CD4-positive, alpha-beta T cell treated with Interleukin-21 for 1 hour (primary cell): ENCODE data around the gene GJE1.
"Not testable (repeated sequence)": the region's sequence is repeated elsewhere in the genome, so short reads cannot be mapped to it uniquely, and the experiment has no call there.

Experiments used
- DNase-seq: peaks from one replicate; pipeline ENCODE4 v3.0.0-alpha.2; 2020

The GJE1 gene, protein sequence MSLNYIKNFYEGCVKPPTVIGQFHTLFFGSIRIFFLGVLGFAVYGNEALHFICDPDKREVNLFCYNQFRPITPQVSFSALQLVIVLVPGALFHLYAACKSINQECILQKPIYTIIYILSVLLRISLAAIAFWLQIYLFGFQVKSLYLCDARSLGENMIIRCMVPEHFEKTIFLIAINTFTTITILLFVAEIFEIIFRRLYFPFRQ

DNA sequence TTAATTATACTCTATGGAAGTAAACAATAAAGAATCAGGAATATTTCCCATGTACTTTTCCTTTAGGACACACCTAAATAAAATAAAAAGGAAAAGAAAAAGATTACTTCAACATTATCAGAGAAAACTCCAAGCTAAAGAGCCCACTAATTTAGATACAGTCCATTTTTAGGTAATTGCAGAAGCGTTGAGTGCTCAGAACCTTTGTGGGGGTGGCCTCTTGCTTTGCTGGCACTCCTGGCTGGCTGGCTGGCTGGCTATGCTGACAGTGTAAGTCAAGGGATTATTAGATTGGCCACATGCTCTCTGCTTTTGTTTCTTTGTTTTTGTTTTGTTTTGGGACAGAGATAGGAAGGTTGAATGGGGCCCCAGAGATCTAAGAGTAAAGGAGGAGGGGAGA is at the start of gene GJE1:
Gene GJE1, plus strand, starts transcription at position 301 of the 400 bp plus-strand sequence. CDS start 234 bp downstream, outside the sequence.
- DNase-seq = no peak

DNA sequence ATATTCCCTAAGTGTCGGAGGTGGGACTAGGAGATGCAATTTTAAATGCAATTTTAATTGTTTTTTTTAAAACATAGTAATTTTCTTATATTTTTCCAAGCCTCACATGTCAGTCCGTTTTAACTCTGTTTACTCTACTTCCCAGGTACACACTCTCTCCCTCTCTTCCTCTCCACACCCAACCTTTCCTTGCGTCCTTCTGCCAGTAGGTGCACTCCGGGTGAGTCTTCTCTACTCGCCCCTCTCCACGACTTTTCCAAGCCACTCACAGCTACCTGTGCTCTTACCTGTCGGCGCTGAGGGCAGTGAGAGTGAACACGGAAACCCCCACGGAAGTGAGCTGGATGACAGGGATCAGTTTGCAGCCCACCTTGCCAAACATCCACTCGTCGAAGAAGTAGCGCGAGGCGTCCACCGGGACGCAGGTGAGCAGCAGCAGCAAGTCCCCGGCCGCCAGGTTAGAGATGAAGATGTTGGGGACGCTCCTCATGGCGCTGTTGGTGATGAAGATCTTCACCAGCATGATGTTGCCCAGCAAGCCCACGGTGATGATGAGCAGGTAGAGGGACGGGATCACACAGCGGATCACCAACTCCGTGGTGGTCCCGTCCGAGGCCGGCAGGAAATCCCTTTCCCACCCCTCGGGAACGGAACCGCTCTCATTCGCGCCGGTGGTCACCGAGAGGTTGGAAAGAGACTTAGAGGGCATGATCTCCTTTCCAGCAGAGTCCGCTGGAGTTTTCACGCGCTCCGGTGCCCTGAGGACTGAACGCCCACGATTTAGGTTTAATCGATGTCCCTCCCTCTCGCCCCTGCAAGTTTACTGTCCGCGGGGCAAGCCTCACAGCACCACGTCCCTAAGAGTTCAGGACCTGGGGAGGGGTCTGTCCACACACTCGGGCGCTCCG is 44.5 kb upstream of the GJE1 start:
- no peak for DNase-seq

DNA sequence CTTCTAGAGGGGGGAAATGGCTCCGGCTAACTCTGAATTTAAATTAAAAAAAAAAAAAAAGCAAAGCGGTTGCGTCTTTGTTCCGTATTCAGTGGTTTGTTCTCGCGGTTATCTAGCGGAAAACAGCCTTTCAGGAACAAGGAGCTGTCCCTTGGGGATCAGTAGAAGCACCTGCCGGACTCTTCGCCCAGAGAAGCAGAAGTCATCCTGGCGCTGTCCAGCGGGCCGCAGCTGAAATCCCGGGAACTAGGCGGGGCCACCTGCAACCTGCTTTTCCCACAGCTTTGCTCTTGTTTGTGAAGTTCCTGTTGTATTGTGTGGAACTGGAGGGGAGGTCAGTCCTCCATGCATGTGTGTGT is 43.9 kb upstream of the GJE1 start:
- no peak for DNase-seq

DNA sequence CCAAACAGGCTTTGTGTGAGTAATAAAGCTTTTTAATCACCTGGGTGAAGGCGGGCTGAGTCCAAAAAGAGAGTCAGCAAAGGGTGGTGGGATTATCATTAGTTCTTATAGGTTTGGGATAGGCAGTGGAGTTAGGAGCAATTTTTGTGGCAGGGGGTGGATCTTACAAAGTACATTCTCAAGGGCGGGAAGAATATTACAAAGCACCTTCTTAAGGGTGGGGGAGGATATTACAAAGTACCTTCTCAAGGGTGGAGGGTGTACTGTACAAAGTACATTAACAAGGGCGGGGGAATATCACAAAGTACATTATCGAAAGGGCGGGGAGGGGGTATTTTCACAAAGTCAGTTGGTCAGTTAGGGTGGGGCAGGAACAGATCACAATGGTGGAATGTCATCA is 27.9 kb upstream of the GJE1 start:
- DNase-seq = not testable (repeated sequence)

DNA sequence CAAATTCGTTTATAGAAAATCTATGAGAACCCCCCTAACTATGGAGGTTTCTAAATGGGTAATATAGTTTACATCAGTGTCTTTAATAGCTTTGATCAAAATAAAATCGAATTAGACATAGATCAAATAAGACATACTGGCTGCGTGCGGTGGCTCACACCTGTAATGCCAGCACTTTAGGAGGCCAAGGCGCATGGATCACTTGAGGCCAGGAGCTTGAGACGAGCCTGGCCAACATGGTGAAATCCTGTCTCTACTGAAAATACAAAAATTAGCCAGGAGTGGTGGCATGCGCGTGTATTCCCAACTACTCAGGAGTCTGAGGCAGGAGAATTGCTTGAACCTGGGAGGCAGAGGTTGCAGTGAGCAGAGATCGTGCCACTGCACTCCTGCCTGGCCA is 21.9 kb upstream of the GJE1 start:
- not testable (repeated sequence) for DNase-seq

DNA sequence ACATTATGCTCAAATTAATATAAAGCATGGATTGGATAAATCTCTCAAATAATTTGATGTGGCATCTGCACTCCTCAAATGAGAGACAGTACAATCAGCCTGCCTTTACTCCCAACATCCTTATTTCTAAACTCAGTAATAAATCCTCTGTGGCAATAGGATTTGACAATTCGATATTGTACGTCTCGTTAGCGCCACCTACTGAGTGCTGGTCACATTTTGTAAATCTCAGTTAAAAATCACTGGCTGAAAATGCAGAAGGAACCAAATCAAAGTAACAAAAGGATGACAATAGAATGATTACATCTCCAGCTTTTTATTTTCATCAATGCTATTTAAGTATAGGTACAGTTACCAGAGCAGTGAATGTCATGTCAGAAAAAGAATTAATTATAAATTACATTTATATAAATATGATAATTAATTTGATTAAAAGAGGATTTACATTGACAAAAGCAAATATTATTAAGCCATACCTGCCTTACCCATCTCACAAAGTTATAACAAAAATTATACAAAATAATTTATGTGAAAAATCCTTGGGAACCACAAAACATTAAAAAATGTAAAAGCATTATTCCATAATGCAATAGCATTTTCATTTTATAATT is 20.2 kb upstream of the GJE1 start:
- peak; percentile 69 for DNase-seq

DNA sequence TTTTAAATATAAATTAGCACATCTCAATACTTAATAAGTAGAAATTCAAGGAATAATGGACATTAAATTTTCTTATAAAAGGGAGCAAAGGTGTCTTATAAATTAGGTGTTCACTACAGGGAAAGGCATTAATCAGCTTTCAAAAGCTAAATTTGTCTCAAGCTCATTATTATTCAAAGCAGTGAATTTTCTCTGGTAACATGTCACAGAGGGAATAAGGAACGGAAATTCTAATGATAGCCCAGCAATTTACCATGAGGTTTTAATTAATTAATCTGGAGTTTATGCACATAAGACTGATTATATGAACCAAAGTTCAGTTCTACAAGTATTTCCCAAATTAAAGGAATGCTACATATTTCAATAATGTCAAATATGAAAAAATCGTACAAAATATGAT is 15.4 kb upstream of the GJE1 start:
- DNase-seq = no peak

DNA sequence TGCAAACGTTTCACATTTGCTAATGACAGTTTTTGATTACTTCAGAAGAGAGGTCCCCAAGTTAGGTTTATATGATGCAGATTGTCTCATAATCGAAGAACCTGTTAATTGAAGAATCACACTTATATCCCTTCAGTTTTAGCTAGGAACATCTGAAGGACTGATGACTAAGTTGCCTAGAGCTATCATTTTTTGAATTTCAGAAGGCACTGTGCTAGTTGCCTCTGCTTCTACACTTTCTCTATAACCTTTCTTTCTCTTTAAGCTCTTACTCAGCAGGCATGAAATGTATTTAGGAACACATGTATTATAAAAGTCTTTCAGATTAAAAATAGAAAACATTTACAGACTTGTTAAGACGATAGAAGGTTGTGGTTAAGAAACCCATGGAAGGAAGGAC is 14.4 kb upstream of the GJE1 start:
- no peak for DNase-seq

DNA sequence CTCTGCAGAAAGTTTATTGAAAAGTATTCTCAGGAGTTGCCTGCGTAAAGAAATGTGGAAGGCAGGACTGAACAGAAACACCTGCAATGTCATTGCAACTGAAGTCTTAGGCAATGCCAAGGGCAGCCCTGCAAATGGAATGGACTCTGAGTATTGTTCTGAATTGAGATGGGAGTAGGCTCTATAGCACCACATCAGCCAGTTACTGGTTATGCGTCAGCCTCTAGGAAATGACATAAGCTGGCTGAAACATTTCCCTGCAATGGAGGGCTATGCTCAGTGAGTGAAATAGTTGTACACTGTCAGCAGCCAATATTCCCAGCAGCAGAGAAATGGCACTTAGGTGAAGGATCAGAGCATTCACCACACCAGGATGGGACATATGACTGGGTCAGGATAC is 13.8 kb upstream of the GJE1 start:
- DNase-seq = no peak

DNA sequence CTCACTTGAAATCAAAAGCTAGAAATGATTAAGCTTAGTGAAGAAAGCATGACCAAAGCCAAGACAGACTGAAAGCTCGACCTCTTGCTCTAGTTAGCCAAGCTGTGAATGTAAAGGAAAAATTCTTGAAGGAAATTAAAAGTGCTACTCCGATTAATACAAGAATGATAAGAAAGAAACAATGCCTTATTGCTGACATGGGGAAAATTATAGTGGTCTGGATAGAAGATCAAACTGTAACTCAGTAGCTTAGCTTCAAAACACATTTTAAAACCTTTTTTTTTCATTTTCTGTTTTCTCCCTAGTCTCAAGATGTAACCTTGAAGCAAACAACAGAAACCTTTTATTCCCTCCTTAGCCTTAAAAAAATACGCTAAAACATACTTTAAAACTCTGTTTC is 11.4 kb upstream of the GJE1 start:
- no peak for DNase-seq

DNA sequence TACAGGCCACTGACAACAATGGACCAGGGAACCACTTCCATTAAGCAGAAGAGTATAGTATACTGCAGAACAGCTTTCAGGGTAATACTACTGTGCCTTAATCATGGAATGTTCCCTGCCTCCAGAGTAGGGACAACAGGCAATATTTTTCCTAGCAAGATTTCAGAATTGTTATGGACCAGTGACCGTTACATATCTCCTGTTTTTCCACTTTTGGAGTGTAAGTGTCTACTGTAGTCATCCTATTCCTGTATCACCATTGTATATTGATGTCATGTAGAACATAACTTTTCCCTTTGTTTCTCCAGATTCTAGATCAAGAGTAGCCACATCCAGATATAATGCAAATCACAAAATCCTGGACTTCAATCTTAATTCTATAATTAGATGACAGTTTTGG is 1.9 kb upstream of the GJE1 start:
- DNase-seq = no peak

DNA sequence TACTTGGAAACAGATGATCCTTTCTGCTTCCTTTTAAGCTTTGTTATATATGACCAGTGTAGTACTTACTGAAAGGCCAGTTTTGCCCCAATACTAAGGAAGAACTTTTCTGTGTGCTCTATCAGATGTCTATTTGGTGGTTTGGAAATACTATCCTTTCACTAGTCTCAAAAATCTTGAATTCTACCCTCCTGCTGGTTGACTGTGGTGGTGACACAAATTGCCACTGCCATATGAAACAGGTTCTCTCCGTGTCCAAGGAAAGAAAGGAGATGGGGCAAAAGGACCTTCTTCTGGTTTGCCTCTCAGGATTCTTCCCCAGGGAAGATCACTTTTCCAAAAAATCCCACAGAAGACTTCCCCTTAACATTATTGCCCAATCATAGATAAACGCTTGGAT is 6.2 kb downstream of the GJE1 start:
- no peak for DNase-seq

DNA sequence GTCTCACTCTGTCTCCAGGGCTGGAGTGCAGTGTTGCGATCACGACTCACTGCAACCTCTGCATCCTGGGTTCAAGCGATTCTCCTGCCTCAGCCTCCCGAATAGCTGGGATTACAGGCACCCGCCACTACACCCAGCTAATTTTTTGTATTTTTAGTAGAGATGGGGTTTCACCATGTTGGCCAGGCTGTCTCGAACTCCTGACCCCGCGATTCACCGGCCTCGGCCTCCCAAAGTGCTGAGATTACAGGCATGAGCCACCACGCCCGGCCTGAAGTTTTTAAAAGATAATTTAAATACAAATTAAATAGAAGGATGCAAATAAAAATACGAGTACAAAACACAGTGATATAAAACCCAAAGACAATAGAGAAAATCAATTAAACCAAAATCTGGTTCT is 8.8 kb downstream of the GJE1 start:
- DNase-seq = not testable (repeated sequence)

DNA sequence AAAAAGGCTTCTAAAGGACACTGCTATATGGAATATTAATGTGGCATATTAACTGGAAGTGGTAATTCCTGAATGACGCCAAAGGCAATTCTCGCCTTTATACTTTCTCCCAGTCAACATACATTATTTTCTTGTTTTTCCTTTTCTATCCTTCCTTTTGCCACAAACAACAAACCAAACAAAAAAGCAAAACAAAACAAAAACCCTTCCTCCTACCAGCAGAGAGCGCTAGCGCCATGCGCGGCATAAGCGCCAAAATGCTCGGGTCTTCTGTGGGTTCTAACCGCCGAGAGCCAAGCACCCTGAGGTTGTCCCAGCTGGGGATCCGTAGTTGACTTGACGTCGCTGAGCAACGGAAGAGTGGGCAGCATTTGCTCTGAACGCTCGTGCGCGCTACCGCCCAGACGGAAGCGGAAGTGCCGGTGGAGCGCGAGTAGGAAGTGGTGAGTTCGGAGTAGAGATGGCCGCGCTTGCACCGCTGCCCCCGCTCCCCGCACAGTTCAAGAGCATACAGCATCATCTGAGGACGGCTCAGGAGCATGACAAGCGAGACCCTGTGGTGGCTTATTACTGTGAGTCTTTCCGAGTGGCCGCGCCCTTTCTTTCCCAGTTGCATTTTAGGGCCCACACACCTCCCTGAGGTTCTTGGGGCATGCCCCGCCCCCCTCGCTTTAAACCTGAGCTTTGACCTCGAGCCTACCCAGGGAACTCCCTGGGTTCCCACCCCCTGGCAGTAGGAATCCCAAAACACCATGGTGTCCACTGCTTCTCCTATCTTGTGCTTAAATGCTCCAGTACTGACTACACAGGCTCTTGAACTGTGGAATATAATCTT is 14.3 kb downstream of the GJE1 start, which contains the start of the genes NMBR and VTA1:
Gene NMBR, minus strand, starts transcription at position 295 of the 835 bp plus-strand sequence. CDS start 58,464 bp downstream, outside the sequence.
Gene VTA1, plus strand, starts transcription at position 436 of the 835 bp plus-strand sequence. Its CDS starts 25 bp downstream, at position 461.
- DNase-seq = peak; percentile 98

DNA sequence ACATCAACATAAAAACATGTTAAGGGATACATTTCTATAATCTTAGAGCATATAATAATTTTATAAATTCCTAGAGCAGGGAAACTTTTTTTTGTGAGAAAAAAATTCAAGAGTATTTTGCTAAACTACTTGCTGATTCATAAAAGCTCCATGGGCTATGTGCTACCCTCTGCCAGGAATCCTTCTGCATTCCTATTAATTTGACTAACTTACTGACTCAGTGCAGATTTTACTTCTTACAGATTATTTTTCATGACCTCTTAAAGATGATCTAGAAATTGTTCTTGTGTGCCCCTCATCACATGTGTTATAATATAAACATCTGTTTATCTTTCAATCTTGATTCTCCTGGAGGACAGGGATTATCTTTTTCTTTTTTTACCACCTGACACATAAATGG is 20.0 kb downstream of the GJE1 start:
- no peak for DNase-seq

DNA sequence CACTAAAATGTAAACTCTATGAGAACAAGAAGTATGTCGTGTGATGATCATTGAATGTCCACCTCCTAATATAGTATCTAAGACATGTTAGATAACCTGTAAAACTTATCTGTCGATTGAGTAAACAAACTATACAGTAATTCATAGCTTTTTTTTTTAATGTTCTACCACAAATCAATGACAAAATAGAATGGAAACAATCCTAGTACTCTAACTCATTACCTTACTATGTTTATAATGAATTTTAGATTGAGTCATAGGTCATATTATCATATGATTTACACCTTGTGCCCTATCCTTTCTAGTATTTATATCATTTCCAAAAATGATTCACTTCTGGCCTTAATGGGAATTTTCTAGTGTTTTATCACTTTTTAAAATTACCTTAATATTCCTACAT is 20.5 kb downstream of the GJE1 start:
- no peak for DNase-seq

DNA sequence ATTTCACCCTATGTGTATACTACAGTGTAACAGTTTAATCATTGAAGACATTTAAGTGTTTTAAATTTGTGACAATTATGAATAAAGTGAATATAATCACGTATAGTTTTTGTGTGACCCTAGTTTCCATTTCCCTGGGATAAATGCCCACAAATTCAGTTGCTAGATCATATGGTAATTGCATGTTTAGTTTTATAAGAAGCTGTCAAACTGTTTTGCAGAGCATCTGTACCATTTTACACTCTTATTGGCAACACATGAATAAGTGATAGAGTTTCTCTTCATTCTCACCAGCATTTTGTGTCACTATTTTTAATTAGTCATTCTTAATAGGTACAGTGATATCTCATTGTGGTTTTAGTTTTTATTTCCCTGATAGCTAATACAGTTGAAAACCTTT is 21.6 kb downstream of the GJE1 start:
- DNase-seq = no peak

DNA sequence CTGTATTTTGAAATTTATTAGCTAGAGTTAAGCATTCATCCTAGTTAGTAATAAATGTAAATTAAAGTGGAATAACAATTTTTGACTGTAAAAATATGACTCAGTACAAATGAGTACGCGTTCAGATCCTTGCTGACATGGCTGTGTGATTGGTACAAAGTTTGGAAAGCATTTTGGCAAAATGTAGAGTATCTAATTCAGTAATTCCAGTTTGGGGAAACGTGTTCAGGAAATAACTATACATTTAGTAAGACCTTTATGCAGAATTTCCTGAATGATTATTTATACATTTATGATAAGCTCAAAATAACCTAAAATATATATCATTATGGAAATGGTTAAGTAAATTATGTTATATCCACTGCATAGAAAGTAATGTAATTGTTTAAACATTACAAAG is 22.4 kb downstream of the GJE1 start:
- no peak for DNase-seq

DNA sequence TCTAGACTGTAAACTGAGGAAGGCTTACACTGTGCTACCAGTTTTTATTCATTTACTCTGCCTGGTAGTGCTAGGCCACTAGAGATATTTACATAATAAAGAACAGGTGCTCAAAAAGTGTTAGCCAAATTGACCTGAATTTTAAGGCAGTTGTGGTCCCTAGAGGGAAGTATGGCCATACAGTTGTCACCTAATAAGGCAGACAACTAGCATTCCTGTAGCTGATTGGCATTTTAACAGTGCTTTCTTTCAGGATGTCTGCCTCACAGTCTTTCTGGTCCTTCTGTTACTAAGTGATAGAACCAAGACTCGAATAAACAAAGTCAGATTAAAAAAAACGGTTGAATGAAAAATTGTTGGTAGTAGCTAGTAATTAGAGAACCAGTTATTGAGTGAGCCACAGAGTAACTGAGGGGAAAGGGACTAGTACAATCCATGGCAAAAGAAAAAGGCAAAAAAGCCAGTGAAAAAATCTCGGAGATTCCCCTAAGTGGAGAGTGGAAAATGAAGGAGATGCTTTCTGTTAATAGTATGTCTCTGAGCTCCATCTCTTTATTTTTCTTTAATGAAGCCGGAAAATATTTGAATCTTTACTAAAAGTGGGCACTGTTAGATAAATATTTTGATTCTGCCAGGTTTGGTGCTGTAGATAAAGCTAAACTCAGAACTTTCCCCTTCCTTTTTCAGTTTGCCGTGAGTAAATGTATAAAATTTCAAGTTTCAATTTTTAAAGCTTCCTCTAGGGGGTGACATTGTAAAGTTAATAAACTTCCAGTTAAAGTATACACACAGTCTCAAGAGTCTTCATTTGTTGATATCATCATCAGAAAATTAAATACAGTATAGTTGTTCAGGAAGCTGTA is 23.4 kb downstream of the GJE1 start:
- DNase-seq = peak; percentile 39

DNA sequence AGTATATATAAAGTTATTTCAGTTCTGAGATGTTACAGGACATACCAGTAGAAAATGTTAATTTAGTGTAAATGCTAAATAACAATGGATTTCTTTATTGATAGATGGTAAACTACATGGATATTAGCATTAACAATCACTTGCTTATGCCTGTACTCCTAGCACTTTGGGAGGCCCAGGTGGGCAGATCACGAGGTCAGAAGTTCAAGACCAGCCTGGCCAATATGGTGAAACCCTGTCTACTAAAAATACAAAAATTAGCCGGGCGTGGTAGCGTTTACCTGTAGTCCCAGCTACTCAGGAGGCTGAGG is 24.0 kb downstream of the GJE1 start:
- not testable (repeated sequence) for DNase-seq

DNA sequence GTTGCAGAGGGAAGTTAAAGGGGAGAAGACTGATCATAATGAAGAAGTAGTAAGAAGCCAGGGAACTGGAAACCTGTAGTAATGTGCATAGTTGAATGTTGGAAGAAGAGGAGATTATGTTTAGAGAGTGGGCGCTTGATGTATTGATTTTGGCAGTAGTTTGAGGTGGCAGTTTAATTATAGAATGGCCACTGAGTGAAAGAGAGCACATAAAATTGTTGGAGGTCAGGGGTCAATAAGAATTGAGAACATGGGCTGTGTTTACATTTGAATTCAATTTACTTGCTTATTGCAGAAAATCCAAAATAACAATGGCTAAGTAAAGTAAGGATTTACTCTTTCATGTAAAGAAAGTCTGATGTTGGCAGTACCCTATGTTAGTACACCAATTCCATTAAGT is 30.1 kb downstream of the GJE1 start:
- no peak for DNase-seq

DNA sequence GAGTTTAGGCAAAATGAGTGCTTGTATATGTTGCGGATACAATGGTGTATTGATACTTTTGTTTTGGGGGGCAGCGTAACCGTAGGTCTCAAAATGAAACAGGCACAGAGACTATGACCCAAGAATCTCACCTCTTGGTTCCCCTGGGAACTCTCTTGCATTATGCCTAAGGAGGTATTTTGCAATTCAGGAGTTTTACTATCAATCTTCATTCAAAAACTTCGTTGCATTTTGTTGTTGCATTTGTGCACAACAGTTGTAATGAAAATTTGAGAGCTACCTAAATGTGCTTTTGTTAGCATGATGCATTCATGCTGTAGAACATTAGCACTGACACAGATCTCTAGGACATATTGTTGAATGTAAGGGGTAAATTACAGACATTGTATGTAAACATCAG is 32.5 kb downstream of the GJE1 start:
- no peak for DNase-seq
